Keratinocyte (primary cell): ENCODE data around the gene ADIPOR2.

Experiments
- CTCF ChIP-seq, 3 experiments: IDR thresholded peaks in 1 of 3; conservative IDR thresholded peaks in 1 of 3; optimal IDR thresholded peaks in 1 of 3; 2 replicates in 2 of 3; 3 replicates in 1 of 3; pipeline versions ENCODE3 to v1.5.1; 2011; ENCODE audit warnings: low read length in 3 of 3, mild to moderate bottlenecking in 3 of 3, moderate library complexity in 2 of 3, control low read depth in 1 of 3, inconsistent platforms in 1 of 3; ENCODE audit not compliant: insufficient read depth in 2 of 3; ENCODE audit errors: extremely low read depth in 1 of 3
- EZH2 ChIP-seq: IDR thresholded peaks from one replicate; pipeline ENCODE4 v1.6.1; 2012; ENCODE audit warnings: inconsistent platforms, mild to moderate bottlenecking, low read length, moderate library complexity

DNA sequence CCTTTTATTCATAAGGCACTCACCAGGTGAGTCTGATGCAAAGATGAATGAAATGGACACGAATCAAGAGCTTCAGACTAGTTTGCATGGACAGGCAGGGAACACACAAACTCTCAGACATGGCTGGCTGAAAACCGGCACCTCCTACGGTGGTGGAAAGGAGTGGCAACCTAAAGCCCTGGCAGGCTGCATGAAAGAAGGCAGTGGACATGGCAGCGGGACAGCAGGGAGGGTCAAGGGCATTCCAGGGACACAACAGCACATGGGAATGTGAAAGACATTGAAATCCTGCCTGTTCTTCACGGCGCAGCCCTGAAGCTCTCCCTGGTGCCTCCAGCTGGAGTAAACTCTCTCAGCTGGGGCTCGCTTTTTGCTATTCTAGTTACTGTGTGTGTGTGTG, 112.9 kb downstream of the ADIPOR2 start:
- TF ChIP-seq CTCF (optimal IDR thresholded peaks at IDR 0.05 in 1 of 3, IDR thresholded peaks at IDR 0.05 in 1 of 3, conservative IDR thresholded peaks at IDR 0.05 in 1 of 3; ENCODE audit: extremely low read depth in 1 of 3, insufficient read depth in 2 of 3, low read length in 3 of 3) (no peak), EZH2 (no peak)
